Measurements from ENCODE around the gene TMEM183A. TPM values are rescaled to one million over a fixed set of nuclear protein-coding genes. Genes with fewer than 3 reads are reported as not detected.
"Not testable (repeated sequence)": the region's sequence is repeated elsewhere in the genome, so short reads cannot be mapped to it uniquely, and the experiment has no call there.

Gene TMEM183A
- total and polyA plus RNA-seq, 4 donors = 29.4 to 63.9 (median 51.7) TPM

DNA sequence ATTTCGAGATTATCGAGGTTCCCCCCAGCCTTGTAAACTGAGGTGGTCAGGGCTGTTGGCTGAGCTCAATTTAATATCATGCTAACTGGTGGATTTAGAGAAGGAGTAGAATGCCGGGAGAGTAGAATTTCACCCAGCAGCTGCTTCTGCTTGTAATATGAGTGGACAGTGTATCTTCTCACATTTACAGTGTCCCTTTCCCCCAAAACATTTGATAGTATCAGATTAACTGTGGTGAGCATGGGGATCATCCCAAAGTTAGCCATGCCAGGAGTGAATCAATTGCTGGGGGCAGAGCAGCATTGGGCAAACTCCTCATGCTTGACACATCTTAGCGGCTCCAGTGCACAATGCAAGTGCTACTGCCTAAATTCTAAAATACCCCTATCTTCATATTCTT is 9.9 kb downstream of the TMEM183A start:
- no peak for DNase-seq
- Histone ChIP-seq H3K4me3 (no peak overlapping the region), H3K9ac (ENCODE audit: insufficient read depth in 1 of 2, low read length in 2 of 2) (no peak overlapping the region), H3K36me3 (ENCODE audit: control insufficient read depth in 4 of 4, insufficient read depth in 4 of 4, low read length in 4 of 4) (peaks cover 26 to 74% (median 55%) of the 10 kb centered on the region in 4 donors), H3K9me3 (ENCODE audit: control insufficient read depth in 4 of 4, insufficient read depth in 3 of 4, low read length in 3 of 4) (no peaks in the 10 kb centered on the region), H3K27ac (ENCODE audit: low read depth in 1 of 2, low read length in 1 of 2) (no peak overlapping the region), H3K27me3 (ENCODE audit: control insufficient read depth in 3 of 3, insufficient read depth in 3 of 3, low read length in 2 of 3) (no peaks in the 10 kb centered on the region), H3K4me1 (ENCODE audit: control insufficient read depth in 5 of 5, insufficient read depth in 5 of 5, low read length in 5 of 5) (no peaks in the 10 kb centered on the region)
- WGBS, 2 donors = 97 to 99% methylated on average over 4 of the region's 4 CpGs
- TF ChIP-seq, protein P1, sequence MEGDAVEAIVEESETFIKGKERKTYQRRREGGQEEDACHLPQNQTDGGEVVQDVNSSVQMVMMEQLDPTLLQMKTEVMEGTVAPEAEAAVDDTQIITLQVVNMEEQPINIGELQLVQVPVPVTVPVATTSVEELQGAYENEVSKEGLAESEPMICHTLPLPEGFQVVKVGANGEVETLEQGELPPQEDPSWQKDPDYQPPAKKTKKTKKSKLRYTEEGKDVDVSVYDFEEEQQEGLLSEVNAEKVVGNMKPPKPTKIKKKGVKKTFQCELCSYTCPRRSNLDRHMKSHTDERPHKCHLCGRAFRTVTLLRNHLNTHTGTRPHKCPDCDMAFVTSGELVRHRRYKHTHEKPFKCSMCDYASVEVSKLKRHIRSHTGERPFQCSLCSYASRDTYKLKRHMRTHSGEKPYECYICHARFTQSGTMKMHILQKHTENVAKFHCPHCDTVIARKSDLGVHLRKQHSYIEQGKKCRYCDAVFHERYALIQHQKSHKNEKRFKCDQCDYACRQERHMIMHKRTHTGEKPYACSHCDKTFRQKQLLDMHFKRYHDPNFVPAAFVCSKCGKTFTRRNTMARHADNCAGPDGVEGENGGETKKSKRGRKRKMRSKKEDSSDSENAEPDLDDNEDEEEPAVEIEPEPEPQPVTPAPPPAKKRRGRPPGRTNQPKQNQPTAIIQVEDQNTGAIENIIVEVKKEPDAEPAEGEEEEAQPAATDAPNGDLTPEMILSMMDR (IDR thresholded peaks at IDR 0.05; ENCODE audit: control extremely low read depth, extremely low read depth) = no peak
- ATAC-seq (ENCODE audit: insufficient read depth, low FRiP score) = no peak

DNA sequence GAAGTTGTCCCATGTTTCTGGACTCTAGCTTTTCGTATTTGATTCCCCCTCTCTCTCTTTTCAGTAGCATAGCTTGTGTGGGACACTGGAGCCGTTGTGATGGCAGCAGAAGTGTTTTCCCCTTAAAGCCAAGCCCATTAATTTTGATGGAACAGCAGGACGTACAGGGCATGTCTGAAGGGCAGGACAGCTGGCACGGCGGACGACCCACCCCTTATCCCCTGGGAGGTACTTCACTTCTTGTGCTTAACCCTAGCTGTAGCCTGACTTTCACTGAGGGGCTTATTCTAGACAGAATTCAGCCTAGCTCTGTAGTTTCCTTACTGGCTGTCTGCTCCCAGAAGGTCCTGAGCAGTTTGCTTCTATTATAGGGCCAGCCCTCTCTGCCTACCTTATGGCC is 10.5 kb downstream of the TMEM183A start:
- WGBS, 2 donors = 91 to 93% methylated on average over 6 of the region's 6 CpGs
- H3K36me3 ChIP-seq (ENCODE audit: control insufficient read depth in 4 of 4, insufficient read depth in 4 of 4, low read length in 4 of 4) = peaks cover 26 to 76% (median 55%) of the 10 kb centered on the region in 4 donors
- ATAC-seq (ENCODE audit: insufficient read depth, low FRiP score) = no peak
- H3K27me3 ChIP-seq (ENCODE audit: control insufficient read depth in 3 of 3, insufficient read depth in 3 of 3, low read length in 2 of 3) = no peaks in the 10 kb centered on the region
- H3K27ac ChIP-seq (ENCODE audit: low read depth in 1 of 2, low read length in 1 of 2) = no peak overlapping the region
- no peak overlapping the region for H3K9ac ChIP-seq (ENCODE audit: insufficient read depth in 1 of 2, low read length in 2 of 2)
- no peaks in the 10 kb centered on the region for H3K9me3 ChIP-seq (ENCODE audit: control insufficient read depth in 4 of 4, insufficient read depth in 3 of 4, low read length in 3 of 4)
- no peaks in the 10 kb centered on the region for H3K4me1 ChIP-seq (ENCODE audit: control insufficient read depth in 5 of 5, insufficient read depth in 5 of 5, low read length in 5 of 5)
- DNase-seq = no peak
- TF ChIP-seq, protein P1 (IDR thresholded peaks at IDR 0.05; ENCODE audit: control extremely low read depth, extremely low read depth) = no peak
- H3K4me3 ChIP-seq = no peak overlapping the region

DNA sequence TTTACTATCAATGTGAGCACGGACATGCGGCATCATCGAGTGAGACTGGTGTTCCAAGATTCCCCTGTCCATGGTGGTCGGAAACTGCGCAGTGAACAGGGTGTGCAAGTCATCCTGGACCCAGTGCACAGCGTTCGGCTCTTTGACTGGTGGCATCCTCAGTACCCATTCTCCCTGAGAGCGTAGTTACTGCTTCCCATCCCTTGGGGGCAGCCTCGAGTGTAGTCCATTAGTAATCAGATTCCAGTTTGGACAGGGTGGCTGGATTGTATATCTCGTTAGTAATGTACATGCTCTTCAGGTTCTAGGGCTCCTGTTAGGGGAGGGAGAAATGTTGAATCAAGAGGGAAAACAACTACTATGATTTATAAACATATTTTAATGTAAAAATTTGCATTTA is 15.7 kb downstream of the TMEM183A start:
- 94 to 98% methylated on average over 3 to 4 of the region's 10 CpGs for WGBS, 2 donors
- Histone ChIP-seq H3K4me1 (ENCODE audit: control insufficient read depth in 5 of 5, insufficient read depth in 5 of 5, low read length in 5 of 5) (peaks cover 0 to 16% (median 0%) of the 10 kb centered on the region in 5 donors), H3K36me3 (ENCODE audit: control insufficient read depth in 4 of 4, insufficient read depth in 4 of 4, low read length in 4 of 4) (peaks cover 15 to 37% (median 25%) of the 10 kb centered on the region in 4 donors)
- not testable (repeated sequence) for H3K27me3 ChIP-seq (ENCODE audit: control insufficient read depth in 3 of 3, insufficient read depth in 3 of 3, low read length in 2 of 3); DNase-seq; ATAC-seq (ENCODE audit: insufficient read depth, low FRiP score); H3K9me3 ChIP-seq (ENCODE audit: control insufficient read depth in 4 of 4, insufficient read depth in 3 of 4, low read length in 3 of 4); H3K9ac ChIP-seq (ENCODE audit: insufficient read depth in 1 of 2, low read length in 2 of 2); H3K4me3 ChIP-seq; H3K27ac ChIP-seq (ENCODE audit: low read depth in 1 of 2, low read length in 1 of 2)

DNA sequence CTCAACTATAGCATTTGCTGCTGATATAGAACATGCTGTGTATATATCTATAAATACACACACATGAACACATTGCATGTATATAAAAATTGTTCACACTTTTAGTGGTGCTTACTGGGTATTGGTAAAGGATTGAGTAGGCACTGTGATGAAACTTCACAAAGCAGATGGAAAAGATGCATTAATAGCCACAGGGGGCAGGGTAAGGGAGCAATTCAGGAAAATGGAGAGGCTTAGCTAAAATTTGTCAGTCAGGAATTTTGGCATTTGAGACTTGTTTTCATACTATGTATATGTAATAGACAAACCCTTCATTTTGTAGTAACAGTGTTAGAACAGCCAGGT is 18.5 kb downstream of the TMEM183A start:
- peaks cover 0 to 32% (median 4%) of the 10 kb centered on the region in 5 donors for H3K4me1 ChIP-seq (ENCODE audit: control insufficient read depth in 5 of 5, insufficient read depth in 5 of 5, low read length in 5 of 5)
- no peak overlapping the region for H3K4me3 ChIP-seq
- H3K27ac ChIP-seq (ENCODE audit: low read depth in 1 of 2, low read length in 1 of 2) = peak overlapping the region in 1 of 2 donors; percentile 77
- peaks cover 0 to 2% (median 0%) of the 10 kb centered on the region in 4 donors for H3K9me3 ChIP-seq (ENCODE audit: control insufficient read depth in 4 of 4, insufficient read depth in 3 of 4, low read length in 3 of 4)
- no peak overlapping the region for H3K9ac ChIP-seq (ENCODE audit: insufficient read depth in 1 of 2, low read length in 2 of 2)
- TF ChIP-seq, protein P1 (IDR thresholded peaks at IDR 0.05; ENCODE audit: control extremely low read depth, extremely low read depth) = no peak
- ATAC-seq (ENCODE audit: insufficient read depth, low FRiP score) (no peak), DNase-seq (no peak)
- peaks cover 0 to 10% (median 0%) of the 10 kb centered on the region in 3 donors for H3K27me3 ChIP-seq (ENCODE audit: control insufficient read depth in 3 of 3, insufficient read depth in 3 of 3, low read length in 2 of 3)
- peaks cover 10 to 21% (median 14%) of the 10 kb centered on the region in 4 donors for H3K36me3 ChIP-seq (ENCODE audit: control insufficient read depth in 4 of 4, insufficient read depth in 4 of 4, low read length in 4 of 4)
